Fibroblast of skin of scalp (primary cell): ENCODE results near the gene CAMK2A.

Source experiments
- DNase-seq: peaks from one replicate; pipeline ENCODE4 v3.0.0-alpha.2; 2013

Gene CAMK2A

DNA sequence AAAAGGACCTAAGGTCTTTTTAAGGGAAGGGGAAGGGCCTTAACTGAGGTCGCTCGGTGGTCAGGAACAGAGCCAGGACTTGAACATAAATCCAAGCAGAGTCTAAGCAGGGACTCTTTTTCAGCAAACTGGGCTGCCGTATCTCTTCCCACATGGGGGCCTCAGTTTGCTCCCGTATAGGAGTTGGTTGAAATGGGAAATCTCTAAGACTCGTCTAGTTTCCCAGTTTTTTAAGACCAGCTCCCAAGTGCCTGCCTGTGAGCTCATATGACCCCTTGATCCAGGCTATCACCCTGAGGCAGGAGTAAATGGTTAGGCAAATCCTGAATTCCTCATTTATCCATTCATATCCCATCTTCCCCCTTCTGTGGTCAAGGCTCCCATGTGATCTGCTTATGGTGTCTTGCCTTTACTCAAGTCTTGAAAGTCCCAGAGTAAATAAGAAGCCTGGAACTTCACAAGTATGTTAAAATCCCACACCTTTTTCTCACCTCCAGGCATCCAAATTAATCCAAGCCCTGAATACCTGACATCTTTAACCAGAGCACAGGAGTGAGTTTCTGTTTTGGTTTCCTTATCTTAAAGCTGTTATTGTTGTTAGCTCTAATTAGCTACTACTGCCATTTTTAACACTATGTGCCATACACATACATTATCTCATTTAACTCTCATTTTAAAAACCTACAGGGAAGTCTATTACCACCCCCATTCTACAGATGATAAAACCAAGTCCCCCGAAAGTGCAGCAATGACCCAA is 10.2 kb upstream of the CAMK2A start:
- no peak for DNase-seq

DNA sequence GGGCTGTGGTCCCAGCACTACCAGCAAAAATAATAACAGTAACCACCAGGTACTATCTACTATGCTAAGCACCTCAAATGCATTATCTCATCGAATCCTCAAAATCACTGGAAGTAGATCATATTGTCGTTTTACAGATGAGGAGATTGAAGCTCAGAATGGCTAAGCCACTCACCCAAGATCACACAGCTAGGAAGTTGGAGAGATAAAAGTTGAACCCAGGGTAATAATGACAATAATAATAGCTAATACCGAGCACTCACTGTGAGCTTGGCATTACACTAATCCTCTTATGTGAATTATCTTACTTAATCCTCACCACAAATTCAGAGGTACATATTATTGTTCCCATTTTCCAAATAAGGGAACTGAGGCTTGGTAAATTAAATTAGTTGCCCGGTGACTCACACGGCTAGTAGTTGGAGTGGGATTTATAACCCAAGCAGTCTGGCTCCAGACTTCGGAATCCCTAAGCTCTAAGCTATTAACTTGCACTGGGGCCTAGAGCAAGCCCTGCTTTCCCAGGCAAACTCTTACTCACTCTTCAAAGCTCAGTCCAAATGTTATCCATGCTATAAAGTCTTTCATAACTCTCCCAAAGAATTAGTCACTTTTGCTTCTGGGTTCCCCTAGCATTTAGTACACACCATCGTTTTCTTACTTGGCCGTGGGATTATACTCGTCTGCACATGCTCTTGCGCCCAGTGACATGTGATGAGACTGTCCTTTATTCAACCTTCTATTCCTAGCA is 9.3 kb upstream of the CAMK2A start:
- peak; percentile 96 for DNase-seq

- no peak for DNase-seq
These were observed 8.5 kb upstream of the CAMK2A start for GRCh38 chr5:150297934-150298595.

GRCh38 chr5:150297236-150297890 is 7.8 kb upstream of the CAMK2A start:
- no peak for DNase-seq

GRCh38 chr5:150296496-150296895 is 6.9 kb upstream of the CAMK2A start:
- DNase-seq, result no peak

- DNase-seq, result no peak
These were observed 6.3 kb upstream of the CAMK2A start for GRCh38 chr5:150295741-150296486.

GRCh38 chr5:150295172-150295634 is 5.6 kb upstream of the CAMK2A start:
- peak; percentile 62 for DNase-seq

DNA sequence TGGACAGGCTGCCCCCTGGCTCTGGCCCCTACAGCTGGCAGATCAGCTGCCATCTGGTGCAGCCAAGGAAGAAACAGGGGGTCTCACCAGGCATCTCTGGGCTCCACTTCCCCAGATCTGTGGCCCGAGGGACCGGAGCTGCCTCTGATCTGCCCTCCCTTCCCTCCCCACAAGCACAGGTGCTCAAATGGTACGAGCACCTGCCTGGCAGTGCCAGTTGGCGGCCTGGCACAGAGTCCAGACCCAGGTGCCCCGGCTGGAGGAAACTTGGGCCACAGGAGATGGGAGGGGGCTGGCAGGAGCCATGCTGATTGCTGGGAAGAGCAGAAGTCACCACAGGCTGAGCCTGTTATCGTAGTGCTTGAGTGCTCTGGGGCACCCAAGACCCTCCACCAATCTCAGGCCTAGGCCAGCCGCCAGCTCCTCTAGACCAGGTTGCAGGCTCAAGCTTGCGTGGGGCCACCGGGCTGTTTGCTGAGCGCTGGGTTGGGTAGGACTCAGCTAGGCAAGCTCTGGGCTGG is 5.0 kb upstream of the CAMK2A start:
- no peak for DNase-seq

GRCh38 chr5:150293091-150293941 is 3.7 kb upstream of the CAMK2A start:
- DNase-seq, result no peak

DNA sequence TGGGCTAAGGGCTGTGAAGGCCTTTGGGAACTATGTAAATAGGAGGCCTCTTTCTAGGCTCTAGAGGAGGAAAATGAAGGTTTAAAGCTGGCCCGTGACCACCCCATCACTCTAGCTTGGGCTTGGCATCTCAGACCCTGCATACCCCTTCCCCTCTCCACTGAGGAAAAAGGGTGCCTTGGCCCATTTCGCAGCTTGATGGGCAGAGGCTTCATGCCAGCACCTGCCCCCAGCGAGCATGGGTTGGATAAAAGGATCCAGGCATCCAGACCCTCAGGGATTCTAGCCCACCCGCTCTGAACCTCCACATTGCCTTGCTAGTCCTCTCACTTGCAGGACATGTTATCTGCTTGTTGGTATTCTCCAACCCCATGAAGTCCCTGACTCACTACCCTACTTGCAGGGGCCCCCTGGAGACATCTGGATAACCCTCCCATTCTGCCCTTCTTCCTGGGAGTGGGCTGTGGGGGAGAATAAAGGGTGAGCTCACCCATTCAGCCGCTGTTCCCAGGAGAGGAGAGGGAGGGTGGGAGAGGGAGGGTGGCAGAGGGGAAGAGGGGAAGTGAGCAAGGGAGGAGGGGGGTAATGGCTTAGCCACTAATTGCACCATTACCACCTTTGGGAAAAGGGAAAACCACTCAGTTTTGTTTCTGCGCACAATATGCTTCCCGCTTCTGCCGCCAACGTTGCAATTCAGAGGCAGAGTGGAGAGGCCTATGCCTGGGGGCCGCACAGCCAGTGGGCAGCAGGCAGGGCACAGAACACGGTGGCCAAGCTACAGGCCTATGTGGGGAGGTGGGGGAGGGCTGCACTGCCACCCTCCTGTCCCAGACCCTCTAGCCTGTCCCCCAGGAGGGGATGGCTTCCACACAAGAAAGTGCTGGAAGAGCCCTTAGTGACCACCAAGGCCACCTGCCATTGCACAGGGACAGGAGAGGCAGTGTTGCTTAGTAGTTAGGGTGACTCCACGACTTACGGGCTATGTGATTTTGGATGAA is 2.1 kb upstream of the CAMK2A start:
- peak; percentile 47 for DNase-seq

DNA sequence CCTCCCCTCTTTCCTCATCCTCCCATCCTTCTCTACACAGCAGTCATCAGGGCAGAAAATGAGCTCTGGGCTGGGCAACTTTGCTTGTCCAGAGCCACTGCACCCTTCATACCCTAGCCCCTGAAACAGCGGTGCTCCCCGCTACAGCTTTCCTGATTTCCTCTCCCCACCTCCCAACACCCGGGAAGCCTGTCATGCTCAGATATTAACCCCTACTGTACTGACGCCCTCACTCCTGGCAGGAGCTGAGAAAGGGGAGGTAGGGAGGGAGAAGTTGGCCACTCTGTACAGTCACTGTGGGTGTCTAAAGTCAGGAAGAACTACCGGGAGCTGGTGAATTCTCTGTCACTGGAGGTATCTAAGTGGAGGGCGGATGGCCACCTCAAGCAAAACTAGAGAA is 782 bp downstream of the CAMK2A start:
- no peak for DNase-seq

GRCh38 chr5:150288361-150288760 is 1.2 kb downstream of the CAMK2A start:
- DNase-seq, result no peak

DNA sequence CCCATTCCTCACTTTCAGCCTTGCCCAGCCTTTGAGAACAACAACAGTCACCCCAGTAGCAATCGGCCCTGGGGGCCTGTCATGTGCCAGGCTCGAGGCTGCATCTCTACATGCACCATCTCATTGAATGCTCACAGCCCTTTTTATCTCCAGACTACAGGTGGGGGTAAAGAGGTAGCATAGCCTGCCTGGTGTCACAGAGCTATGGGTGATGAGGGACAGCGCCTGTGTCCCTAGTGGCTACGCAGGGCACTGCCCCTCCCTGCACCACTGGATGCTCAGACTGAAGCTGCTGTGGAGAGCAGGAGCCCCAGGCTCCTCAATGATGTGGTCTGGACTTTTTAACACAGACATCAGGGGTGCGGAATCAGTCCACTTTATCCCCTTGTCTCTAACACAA is 2.8 kb downstream of the CAMK2A start:
- DNase-seq, result no peak

GRCh38 chr5:150285114-150285513 is 4.5 kb downstream of the CAMK2A start:
- DNase-seq, result no peak

DNA sequence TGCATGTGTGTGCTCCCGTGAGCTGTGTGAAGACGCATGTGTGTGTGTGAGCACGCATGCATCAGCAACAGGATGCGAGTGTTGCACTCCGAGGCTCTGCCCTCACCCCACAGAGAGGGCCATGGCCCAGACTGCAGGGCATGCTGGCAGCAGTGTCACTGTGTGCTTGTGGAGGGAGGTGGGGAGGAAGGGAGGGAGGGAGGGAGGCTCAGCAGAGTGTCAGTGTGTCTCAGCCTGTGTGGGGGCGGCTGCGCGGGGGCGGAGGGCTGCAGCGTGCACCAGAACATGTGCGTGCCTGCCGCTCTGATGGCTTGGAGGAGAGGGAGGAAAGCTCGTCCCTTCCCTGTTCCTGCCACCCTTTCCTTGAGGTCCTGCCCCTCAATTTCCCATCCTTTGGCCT is 5.3 kb downstream of the CAMK2A start:
- no peak for DNase-seq

DNA sequence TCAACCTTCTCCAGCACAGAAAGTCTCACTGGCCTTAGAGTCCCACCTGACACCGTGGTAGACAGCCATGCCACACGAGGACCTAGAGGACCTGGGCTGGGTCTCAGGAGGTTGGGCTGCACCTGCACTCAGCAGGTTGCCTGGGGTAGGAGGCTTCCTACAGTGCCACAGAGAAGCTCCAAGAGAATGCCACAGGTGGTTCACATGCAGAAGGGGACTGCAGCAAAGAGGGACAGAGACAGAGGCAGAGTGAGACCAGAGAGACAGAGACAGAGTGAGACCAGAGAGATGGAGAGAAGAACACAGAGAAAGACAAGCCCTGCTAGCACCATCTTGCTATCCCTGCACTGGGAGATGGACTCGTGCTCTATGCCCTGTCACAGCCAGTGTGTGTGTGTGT is 5.7 kb downstream of the CAMK2A start:
- DNase-seq, result no peak

- DNase-seq, result no peak
These were observed 7.6 kb downstream of the CAMK2A start for GRCh38 chr5:150281987-150282386.

GRCh38 chr5:150279330-150280020 is 10.1 kb downstream of the CAMK2A start:
- DNase-seq, result no peak

GRCh38 chr5:150278916-150279315 is 10.7 kb downstream of the CAMK2A start:
- peak; percentile 88 for DNase-seq
